ENCODE results near the gene GRK5.

GRCh38 chr10:119459681-119460340 is 252.4 kb downstream of the GRK5 start:
- TF ChIP-seq POLR2AphosphoS5 (IDR thresholded peaks at IDR 0.05) (no peak), POLR2A (IDR thresholded peaks at IDR 0.05) (no peak)
- TF ChIP-seq, protein P1, sequence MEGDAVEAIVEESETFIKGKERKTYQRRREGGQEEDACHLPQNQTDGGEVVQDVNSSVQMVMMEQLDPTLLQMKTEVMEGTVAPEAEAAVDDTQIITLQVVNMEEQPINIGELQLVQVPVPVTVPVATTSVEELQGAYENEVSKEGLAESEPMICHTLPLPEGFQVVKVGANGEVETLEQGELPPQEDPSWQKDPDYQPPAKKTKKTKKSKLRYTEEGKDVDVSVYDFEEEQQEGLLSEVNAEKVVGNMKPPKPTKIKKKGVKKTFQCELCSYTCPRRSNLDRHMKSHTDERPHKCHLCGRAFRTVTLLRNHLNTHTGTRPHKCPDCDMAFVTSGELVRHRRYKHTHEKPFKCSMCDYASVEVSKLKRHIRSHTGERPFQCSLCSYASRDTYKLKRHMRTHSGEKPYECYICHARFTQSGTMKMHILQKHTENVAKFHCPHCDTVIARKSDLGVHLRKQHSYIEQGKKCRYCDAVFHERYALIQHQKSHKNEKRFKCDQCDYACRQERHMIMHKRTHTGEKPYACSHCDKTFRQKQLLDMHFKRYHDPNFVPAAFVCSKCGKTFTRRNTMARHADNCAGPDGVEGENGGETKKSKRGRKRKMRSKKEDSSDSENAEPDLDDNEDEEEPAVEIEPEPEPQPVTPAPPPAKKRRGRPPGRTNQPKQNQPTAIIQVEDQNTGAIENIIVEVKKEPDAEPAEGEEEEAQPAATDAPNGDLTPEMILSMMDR (IDR thresholded peaks at IDR 0.05): no peak
